HepG2 (cell line): Measurements from ENCODE around the gene TMEM62. TPM values are rescaled to one million over a fixed set of nuclear protein-coding genes. Genes with fewer than 3 reads are reported as not detected.

Source experiments
- AHR ChIP-seq: IDR thresholded peaks from 2 replicates; pipeline ENCODE4 v1.6.1; 2018; ENCODE audit warnings: missing genetic modification reagents, missing compliant biosample characterization
- ASH2L ChIP-seq: fragments of 300-600, 200-600 bp; sonication (generic); IDR thresholded peaks from 2 replicates; pipeline ENCODE4 v1.7.0; 2017; ENCODE audit warnings: low read depth, mild to moderate bottlenecking, moderate library complexity, mixed read lengths, low read length; ENCODE audit not compliant: insufficient read length
- BORCS8-MEF2B ChIP-seq: sonication (generic); formaldehyde crosslinking; IDR thresholded peaks from 2 replicates; pipeline ENCODE4 v1.8.0; 2022; ENCODE audit warnings: mild to moderate bottlenecking, missing genetic modification reagents
- CBX2 ChIP-seq, 2 experiments: fragments of 200-600 bp in 1 of 2; sonication (generic); formaldehyde crosslinking in 1 of 2; IDR thresholded peaks; 2 replicates each; pipeline versions ENCODE4 v1.7.0 to v1.8.1; 2018 to 2022; ENCODE audit warnings: low read depth in 2 of 2, low read length in 1 of 2, mild to moderate bottlenecking in 1 of 2, missing genetic modification reagents in 1 of 2
- GATAD2A ChIP-seq: IDR thresholded peaks from 2 replicates; pipeline ENCODE4 v1.6.1; 2016
- GLI4 ChIP-seq: sonication (generic); formaldehyde crosslinking; IDR thresholded peaks from 2 replicates; pipeline ENCODE4 v1.5.1; 2020; ENCODE audit warnings: missing genetic modification reagents, mild to moderate bottlenecking, moderate library complexity, borderline replicate concordance
- KLF6 ChIP-seq: IDR thresholded peaks from 2 replicates; pipeline ENCODE4 v1.8.0; 2016; ENCODE audit warnings: missing biosample characterization, missing genetic modification reagents
- MIER3 ChIP-seq: IDR thresholded peaks from 2 replicates; pipeline ENCODE4 v1.6.1; 2016; ENCODE audit warnings: missing compliant biosample characterization, borderline replicate concordance
- MTA1 ChIP-seq: sonication (generic); formaldehyde crosslinking; IDR thresholded peaks from 2 replicates; pipeline ENCODE4 v1.4.0; 2020; ENCODE audit warnings: missing genetic modification reagents, mild to moderate bottlenecking, borderline replicate concordance
- NCOA5 ChIP-seq: sonication (generic); formaldehyde crosslinking; IDR thresholded peaks from 2 replicates; pipeline ENCODE4 v1.4.0; 2020; ENCODE audit warnings: missing genetic modification reagents
- NFKBIZ ChIP-seq: IDR thresholded peaks from 2 replicates; pipeline ENCODE4 v1.6.1; 2018; ENCODE audit warnings: missing genetic modification reagents, missing compliant biosample characterization
- PRMT3 ChIP-seq: sonication (generic); formaldehyde crosslinking; IDR thresholded peaks from 2 replicates; pipeline ENCODE4 v1.8.1; 2022; ENCODE audit warnings: low read depth, mild to moderate bottlenecking, moderate library complexity, missing genetic modification reagents, borderline replicate concordance
- RXRA ChIP-seq: sonication (generic); formaldehyde crosslinking; IDR thresholded peaks from 2 replicates; pipeline ENCODE4 v1.5.1; 2020; ENCODE audit warnings: missing genetic modification reagents
- SNAPC2 ChIP-seq: sonication (generic); formaldehyde crosslinking; IDR thresholded peaks from 2 replicates; pipeline ENCODE4 v1.8.1; 2022; ENCODE audit warnings: mild to moderate bottlenecking, missing genetic modification reagents
- SP2 ChIP-seq: sonication (generic); formaldehyde crosslinking; IDR thresholded peaks from 2 replicates; pipeline ENCODE4 v1.5.1; 2020; ENCODE audit warnings: mild to moderate bottlenecking, missing genetic modification reagents
- STAG1 ChIP-seq: sonication (generic); formaldehyde crosslinking; IDR thresholded peaks from 2 replicates; pipeline ENCODE4 v1.4.0; 2020; ENCODE audit warnings: missing genetic modification reagents
- YEATS2 ChIP-seq: sonication (generic); formaldehyde crosslinking; IDR thresholded peaks from 2 replicates; pipeline ENCODE4 v1.4.0; 2020; ENCODE audit warnings: missing genetic modification reagents, borderline replicate concordance
- ZC3H13 ChIP-seq: sonication (generic); formaldehyde crosslinking; IDR thresholded peaks from 2 replicates; pipeline ENCODE4 v1.8.1; 2023; ENCODE audit warnings: mild to moderate bottlenecking, missing genetic modification reagents, moderate library complexity
- ZEB1 ChIP-seq: IDR thresholded peaks from 2 replicates; pipeline ENCODE4 v1.6.1; 2012; ENCODE audit warnings: mild to moderate bottlenecking, low read depth, inconsistent platforms; ENCODE audit not compliant: insufficient replicate concordance
- ZFAT ChIP-seq: sonication (generic); formaldehyde crosslinking; conservative IDR thresholded peaks from 2 replicates; pipeline ENCODE4 v1.8.1; 2023; ENCODE audit warnings: missing genetic modification reagents, inconsistent platforms
- ZFP41 ChIP-seq: sonication (generic); formaldehyde crosslinking; IDR thresholded peaks from 2 replicates; pipeline ENCODE4 v1.4.0; 2020; ENCODE audit warnings: mild to moderate bottlenecking, missing genetic modification reagents, borderline replicate concordance
- ZNF33A ChIP-seq: sonication (generic); formaldehyde crosslinking; IDR thresholded peaks from 2 replicates; pipeline ENCODE4 v1.5.1; 2020; ENCODE audit warnings: missing genetic modification reagents, mild to moderate bottlenecking, moderate library complexity, borderline replicate concordance
- ZNF430 ChIP-seq: sonication (generic); formaldehyde crosslinking; IDR thresholded peaks from 2 replicates; pipeline ENCODE4 v1.9.0; 2021; ENCODE audit warnings: mild to moderate bottlenecking, missing genetic modification reagents
- ZNF605 ChIP-seq: sonication (generic); formaldehyde crosslinking; IDR thresholded peaks from 2 replicates; pipeline ENCODE4 v1.8.0; 2022; ENCODE audit warnings: mild to moderate bottlenecking, missing genetic modification reagents
- ZSCAN22 ChIP-seq: sonication (generic); formaldehyde crosslinking; IDR thresholded peaks from 2 replicates; pipeline ENCODE4 v1.4.0; 2020; ENCODE audit warnings: mild to moderate bottlenecking, missing genetic modification reagents
- polyA plus RNA-seq, 8 experiments: library from polyadenylated mRNA; depleted of rRNA in 3 of 8; stranded (reverse) in 7 of 8; unstranded in 1 of 8; fragments of >200 nt; fragmentation: Illumina TruSeq in 4 of 8; extraction: Trizol in 4 of 8; gene quantifications; 2 replicates each; pipeline versions ENCODE4 v1.2.1 to v1.2.3, GENCODE V29; 2011 to 2016; ENCODE audit warnings: low read depth in 4 of 8, missing spikeins in 1 of 8, mixed read lengths in 1 of 8; ENCODE audit not compliant: insufficient read depth in 1 of 8
- total RNA-seq, 5 experiments: library from RNA; depleted of rRNA; stranded (reverse); fragments of >200 nt; fragmentation: Illumina TruSeq; extraction: Trizol; gene quantifications; 2 replicates each; pipeline ENCODE4 v1.2.3, GENCODE V29; 2016; ENCODE audit warnings: low read depth in 1 of 5
- TF ChIP-seq, protein P1 (sequence below): sonication (generic); formaldehyde crosslinking; IDR thresholded peaks from 2 replicates; pipeline ENCODE4 v1.4.0; 2020; ENCODE audit warnings: mild to moderate bottlenecking, missing genetic modification reagents
- TF ChIP-seq, protein P2 (sequence below): sonication (generic); formaldehyde crosslinking; IDR thresholded peaks from 2 replicates; pipeline ENCODE4 v1.4.0; 2020; ENCODE audit warnings: missing genetic modification reagents
- TF ChIP-seq, protein P3 (sequence below): sonication (generic); formaldehyde crosslinking; IDR thresholded peaks from 2 replicates; pipeline ENCODE4 v1.4.0; 2020; ENCODE audit warnings: missing genetic modification reagents

The TMEM62 gene
- total and polyA plus RNA-seq, 2 of the 13 experiments (the other 11 are each of a cell fraction or from before 2014, with no cell fraction given): 14.2 to 20.9 TPM

GRCh38 chr15:43105778-43106485 lies 27.5 kb upstream of the TMEM62 start, which contains the start of gene UBR1 (continued):
- TF ChIP-seq, protein P1, sequence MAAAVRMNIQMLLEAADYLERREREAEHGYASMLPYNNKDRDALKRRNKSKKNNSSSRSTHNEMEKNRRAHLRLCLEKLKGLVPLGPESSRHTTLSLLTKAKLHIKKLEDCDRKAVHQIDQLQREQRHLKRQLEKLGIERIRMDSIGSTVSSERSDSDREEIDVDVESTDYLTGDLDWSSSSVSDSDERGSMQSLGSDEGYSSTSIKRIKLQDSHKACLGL (CRISPR knock-in tag): no peak; the same call in 1 of the 2 replicates
- TF ChIP-seq ZSCAN22 (CRISPR knock-in tag): no peak
- TF ChIP-seq ASH2L: peak; percentile 83
- TF ChIP-seq BORCS8-MEF2B (CRISPR knock-in tag): no peak
- TF ChIP-seq YEATS2 (CRISPR knock-in tag): peak; percentile 86; the same call in 1 of the 2 replicates
- TF ChIP-seq RXRA (CRISPR knock-in tag): no peak
- TF ChIP-seq ZEB1: no peak
- TF ChIP-seq ZFAT (CRISPR knock-in tag): no peak
- no peak for TF ChIP-seq SP2 (CRISPR knock-in tag)
- TF ChIP-seq MTA1: no peak; the same call in 1 of the 2 replicates
- TF ChIP-seq SNAPC2 (CRISPR knock-in tag): no peak
- TF ChIP-seq, protein P2, sequence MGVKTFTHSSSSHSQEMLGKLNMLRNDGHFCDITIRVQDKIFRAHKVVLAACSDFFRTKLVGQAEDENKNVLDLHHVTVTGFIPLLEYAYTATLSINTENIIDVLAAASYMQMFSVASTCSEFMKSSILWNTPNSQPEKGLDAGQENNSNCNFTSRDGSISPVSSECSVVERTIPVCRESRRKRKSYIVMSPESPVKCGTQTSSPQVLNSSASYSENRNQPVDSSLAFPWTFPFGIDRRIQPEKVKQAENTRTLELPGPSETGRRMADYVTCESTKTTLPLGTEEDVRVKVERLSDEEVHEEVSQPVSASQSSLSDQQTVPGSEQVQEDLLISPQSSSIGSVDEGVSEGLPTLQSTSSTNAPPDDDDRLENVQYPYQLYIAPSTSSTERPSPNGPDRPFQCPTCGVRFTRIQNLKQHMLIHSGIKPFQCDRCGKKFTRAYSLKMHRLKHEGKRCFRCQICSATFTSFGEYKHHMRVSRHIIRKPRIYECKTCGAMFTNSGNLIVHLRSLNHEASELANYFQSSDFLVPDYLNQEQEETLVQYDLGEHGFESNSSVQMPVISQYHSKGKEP (CRISPR knock-in tag): no peak
- TF ChIP-seq GLI4 (CRISPR knock-in tag): 0 out of 2 replicates have a peak, but pooled peaks have one; percentile 33
- TF ChIP-seq KLF6 (CRISPR knock-in tag): no peak
- TF ChIP-seq ZNF33A (CRISPR knock-in tag): peak; percentile 98; the same call in 1 of the 2 replicates
- TF ChIP-seq NFKBIZ (CRISPR knock-in tag): no peak
- TF ChIP-seq ZFP41 (CRISPR knock-in tag): no peak
- TF ChIP-seq NCOA5: no peak
- TF ChIP-seq, protein P3, sequence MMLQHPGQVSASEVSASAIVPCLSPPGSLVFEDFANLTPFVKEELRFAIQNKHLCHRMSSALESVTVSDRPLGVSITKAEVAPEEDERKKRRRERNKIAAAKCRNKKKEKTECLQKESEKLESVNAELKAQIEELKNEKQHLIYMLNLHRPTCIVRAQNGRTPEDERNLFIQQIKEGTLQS: no peak
- TF ChIP-seq STAG1 (CRISPR knock-in tag): no peak
- TF ChIP-seq CBX2 (IDR thresholded peaks at IDR 0.05; ENCODE audit: low read depth, low read length): no peak
- no peak for TF ChIP-seq CBX2 (CRISPR knock-in tag; IDR thresholded peaks at IDR 0.05; ENCODE audit: low read depth)
- TF ChIP-seq ZNF605 (CRISPR knock-in tag): peak; percentile 72
- no peak for TF ChIP-seq PRMT3 (CRISPR knock-in tag)
- 0 out of 2 replicates have a peak, but pooled peaks have one; percentile 67 for TF ChIP-seq AHR (CRISPR knock-in tag)
- 0 out of 2 replicates have a peak, but pooled peaks have one; percentile 20 for TF ChIP-seq MIER3 (CRISPR knock-in tag)
- TF ChIP-seq ZNF430 (CRISPR knock-in tag): 0 out of 2 replicates have a peak, but pooled peaks have one; percentile 39
- peak; percentile 38; the same call in 1 of the 2 replicates for TF ChIP-seq GATAD2A (CRISPR knock-in tag)
- 0 out of 2 replicates have a peak, but pooled peaks have one; percentile 47 for TF ChIP-seq ZC3H13
